GM23338 (cell line): Measurements from ENCODE around the gene WNT8A. TPM values are rescaled to one million over a fixed set of nuclear protein-coding genes. Genes with fewer than 3 reads are reported as not detected.

Experiments
- ATAC-seq: fragments of 200-7000 bp; cut with Tn5 transposase; 3 replicates; pipeline ENCODE4 v1.9.1; 2020
- DNase-seq: peaks from one replicate; pipeline ENCODE4 v3.0.0-alpha.2; 2015; ENCODE audit warnings: low spot score
- H2AFZ ChIP-seq: fragments of 200-600 bp; sonication (generic); 2 replicates; pipeline ENCODE4 v1.8.0; 2016; ENCODE audit warnings: antibody characterized with exemption, mild to moderate bottlenecking, moderate library complexity
- H3F3A ChIP-seq: fragments of 200-600 bp; sonication (generic); replicated peaks from 2 replicates; pipeline ENCODE4 v1.8.0; 2017; ENCODE audit warnings: antibody characterized with exemption, mixed run types, low read depth
- H3K27ac ChIP-seq: fragments of 200-600 bp; sonication (generic); 2 replicates; pipeline ENCODE4 v1.6.1; 2016; ENCODE audit warnings: low read depth
- H3K27me3 ChIP-seq: fragments of 200-600 bp; sonication (generic); 2 replicates; pipeline ENCODE4 v1.8.0; 2016; ENCODE audit warnings: mild to moderate bottlenecking, mixed run types, moderate library complexity; ENCODE audit not compliant: insufficient read depth
- H3K36me3 ChIP-seq: fragments of 200-600 bp; sonication (generic); 2 replicates; pipeline ENCODE4 v1.8.0; 2016; ENCODE audit warnings: mild to moderate bottlenecking; ENCODE audit not compliant: insufficient read depth
- H3K4me1 ChIP-seq: fragments of 200-600 bp; sonication (generic); 2 replicates; pipeline ENCODE4 v1.8.0; 2016; ENCODE audit warnings: mild to moderate bottlenecking, moderate library complexity; ENCODE audit not compliant: insufficient read depth
- H3K4me2 ChIP-seq: fragments of 200-600 bp; sonication (generic); 2 replicates; pipeline ENCODE4 v1.7.1; 2017; ENCODE audit warnings: mixed run types
- H3K4me3 ChIP-seq: fragments of 200-600 bp; sonication (generic); 2 replicates; pipeline ENCODE4 v1.6.1; 2016; ENCODE audit warnings: mixed run types
- H3K79me2 ChIP-seq: fragments of 200-600 bp; sonication (generic); replicated peaks from 2 replicates; pipeline ENCODE4 v1.8.0; 2017; ENCODE audit warnings: mild to moderate bottlenecking; ENCODE audit not compliant: insufficient read depth
- H3K9me2 ChIP-seq: fragments of 200-600 bp; sonication (generic); 2 replicates; pipeline ENCODE4 v1.8.0; 2017; ENCODE audit not compliant: insufficient read depth
- H4K20me1 ChIP-seq: fragments of 200-600 bp; sonication (generic); replicated peaks from 2 replicates; pipeline ENCODE4 v1.8.0; 2017; ENCODE audit warnings: mild to moderate bottlenecking; ENCODE audit not compliant: insufficient read depth
- H3K27ac Mint-ChIP-seq: 2 replicates; pipeline ENCODE4 v1.8.0; 2020; ENCODE audit warnings: inconsistent platforms, mild to moderate bottlenecking, moderate library complexity, mixed read lengths
- H3K27me3 Mint-ChIP-seq: 3 replicates; pipeline ENCODE4 v1.8.0; 2022; ENCODE audit warnings: low read depth, mild to moderate bottlenecking, moderate library complexity, mixed read lengths, inconsistent platforms; ENCODE audit not compliant: insufficient read depth, poor library complexity
- H3K36me3 Mint-ChIP-seq: 3 replicates; pipeline ENCODE4 v1.8.0; 2021; ENCODE audit warnings: low read depth, mild to moderate bottlenecking, inconsistent platforms, moderate library complexity, mixed read lengths
- H3K4me1 Mint-ChIP-seq: 3 replicates; pipeline ENCODE4 v1.8.0; 2020; ENCODE audit warnings: mild to moderate bottlenecking, inconsistent platforms, mixed read lengths
- H3K4me3 Mint-ChIP-seq: 3 replicates; pipeline ENCODE4 v1.8.0; 2021; ENCODE audit warnings: moderate library complexity, mild to moderate bottlenecking, inconsistent platforms, mixed read lengths
- H3K9me3 Mint-ChIP-seq: 3 replicates; pipeline ENCODE4 v1.8.0; 2020; ENCODE audit warnings: moderate library complexity, mild to moderate bottlenecking, inconsistent platforms, mixed read lengths
- EZH2phosphoT487 ChIP-seq: fragments of 200-600 bp; sonication (generic); IDR thresholded peaks from one replicate; pipeline ENCODE4 v1.8.1; 2018; ENCODE audit warnings: antibody characterized with exemption; ENCODE audit not compliant: unreplicated experiment
- JUNB ChIP-seq: IDR thresholded peaks from one replicate; pipeline ENCODE4 v1.6.1; 2016; ENCODE audit warnings: antibody characterized with exemption; ENCODE audit not compliant: unreplicated experiment
- STAT1 ChIP-seq: IDR thresholded peaks from one replicate; pipeline ENCODE4 v1.6.1; 2016; ENCODE audit warnings: antibody characterized with exemption; ENCODE audit not compliant: unreplicated experiment
- ZNF114 ChIP-seq: fragments of 250-450 bp; sonication (Bioruptor Pico); IDR thresholded peaks from 2 replicates; pipeline ENCODE4 v1.5.0; 2020; ENCODE audit warnings: mild to moderate bottlenecking, moderate library complexity
- polyA plus RNA-seq: library from polyadenylated mRNA; unstranded; fragments of >200 nt; fragmentation: Nextera tagmentation; extraction: Ambion mirVana; gene quantifications from 2 replicates; pipeline ENCODE4 v1.2.1, GENCODE V29; 2016
- total RNA-seq: library from RNA; depleted of rRNA; stranded (reverse); fragments of >200 nt; shearing (Covaris generic); gene quantifications from 2 replicates; pipeline ENCODE4 v1.2.3, GENCODE V29; 2014
- TF ChIP-seq, protein P1 (sequence below): IDR thresholded peaks from one replicate; pipeline ENCODE4 v1.6.1; 2018; ENCODE audit warnings: antibody characterized with exemption; ENCODE audit not compliant: unreplicated experiment
- TF ChIP-seq, protein P2 (sequence below), 2 experiments: fragments of 200-600 bp in 1 of 2; sonication (generic) in 1 of 2; conservative IDR thresholded peaks; 2 replicates each; pipeline versions ENCODE4 v1.5.1 to v1.6.1; 2016 to 2017; ENCODE audit warnings: antibody characterized with exemption in 2 of 2, low read depth in 2 of 2, mild to moderate bottlenecking in 2 of 2, moderate library complexity in 1 of 2
- TF ChIP-seq, protein P3 (sequence below): fragments of 250-450 bp; sonication (Bioruptor Pico); IDR thresholded peaks from 2 replicates; pipeline ENCODE4 v1.5.0; 2020; ENCODE audit warnings: mild to moderate bottlenecking, moderate library complexity

Gene WNT8A
- total and polyA plus RNA-seq, 2 experiments from 2014 or later: not detected

DNA sequence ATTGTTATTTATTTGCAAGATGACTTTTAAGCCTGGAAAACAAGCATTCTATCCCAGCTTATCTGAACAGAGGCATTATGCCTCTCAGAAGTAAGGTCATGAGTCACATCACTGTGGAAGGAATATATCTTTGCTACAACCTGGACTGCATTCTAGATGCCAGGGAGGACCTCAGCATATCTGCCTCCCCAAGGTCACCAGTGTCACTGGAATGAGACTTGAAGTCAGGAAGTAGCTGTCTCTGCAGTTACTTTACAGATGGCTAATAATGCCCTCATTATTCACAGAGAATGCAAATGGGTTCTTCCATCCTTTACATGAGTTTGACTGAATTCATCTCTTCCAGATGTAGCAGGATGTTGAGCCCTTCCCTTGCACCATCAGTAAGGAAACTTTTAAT lies 46.6 kb upstream of the WNT8A start (continued):
- TF ChIP-seq STAT1: no peak
- TF ChIP-seq, protein P1, sequence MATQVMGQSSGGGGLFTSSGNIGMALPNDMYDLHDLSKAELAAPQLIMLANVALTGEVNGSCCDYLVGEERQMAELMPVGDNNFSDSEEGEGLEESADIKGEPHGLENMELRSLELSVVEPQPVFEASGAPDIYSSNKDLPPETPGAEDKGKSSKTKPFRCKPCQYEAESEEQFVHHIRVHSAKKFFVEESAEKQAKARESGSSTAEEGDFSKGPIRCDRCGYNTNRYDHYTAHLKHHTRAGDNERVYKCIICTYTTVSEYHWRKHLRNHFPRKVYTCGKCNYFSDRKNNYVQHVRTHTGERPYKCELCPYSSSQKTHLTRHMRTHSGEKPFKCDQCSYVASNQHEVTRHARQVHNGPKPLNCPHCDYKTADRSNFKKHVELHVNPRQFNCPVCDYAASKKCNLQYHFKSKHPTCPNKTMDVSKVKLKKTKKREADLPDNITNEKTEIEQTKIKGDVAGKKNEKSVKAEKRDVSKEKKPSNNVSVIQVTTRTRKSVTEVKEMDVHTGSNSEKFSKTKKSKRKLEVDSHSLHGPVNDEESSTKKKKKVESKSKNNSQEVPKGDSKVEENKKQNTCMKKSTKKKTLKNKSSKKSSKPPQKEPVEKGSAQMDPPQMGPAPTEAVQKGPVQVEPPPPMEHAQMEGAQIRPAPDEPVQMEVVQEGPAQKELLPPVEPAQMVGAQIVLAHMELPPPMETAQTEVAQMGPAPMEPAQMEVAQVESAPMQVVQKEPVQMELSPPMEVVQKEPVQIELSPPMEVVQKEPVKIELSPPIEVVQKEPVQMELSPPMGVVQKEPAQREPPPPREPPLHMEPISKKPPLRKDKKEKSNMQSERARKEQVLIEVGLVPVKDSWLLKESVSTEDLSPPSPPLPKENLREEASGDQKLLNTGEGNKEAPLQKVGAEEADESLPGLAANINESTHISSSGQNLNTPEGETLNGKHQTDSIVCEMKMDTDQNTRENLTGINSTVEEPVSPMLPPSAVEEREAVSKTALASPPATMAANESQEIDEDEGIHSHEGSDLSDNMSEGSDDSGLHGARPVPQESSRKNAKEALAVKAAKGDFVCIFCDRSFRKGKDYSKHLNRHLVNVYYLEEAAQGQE: no peak
- TF ChIP-seq, protein P2, sequence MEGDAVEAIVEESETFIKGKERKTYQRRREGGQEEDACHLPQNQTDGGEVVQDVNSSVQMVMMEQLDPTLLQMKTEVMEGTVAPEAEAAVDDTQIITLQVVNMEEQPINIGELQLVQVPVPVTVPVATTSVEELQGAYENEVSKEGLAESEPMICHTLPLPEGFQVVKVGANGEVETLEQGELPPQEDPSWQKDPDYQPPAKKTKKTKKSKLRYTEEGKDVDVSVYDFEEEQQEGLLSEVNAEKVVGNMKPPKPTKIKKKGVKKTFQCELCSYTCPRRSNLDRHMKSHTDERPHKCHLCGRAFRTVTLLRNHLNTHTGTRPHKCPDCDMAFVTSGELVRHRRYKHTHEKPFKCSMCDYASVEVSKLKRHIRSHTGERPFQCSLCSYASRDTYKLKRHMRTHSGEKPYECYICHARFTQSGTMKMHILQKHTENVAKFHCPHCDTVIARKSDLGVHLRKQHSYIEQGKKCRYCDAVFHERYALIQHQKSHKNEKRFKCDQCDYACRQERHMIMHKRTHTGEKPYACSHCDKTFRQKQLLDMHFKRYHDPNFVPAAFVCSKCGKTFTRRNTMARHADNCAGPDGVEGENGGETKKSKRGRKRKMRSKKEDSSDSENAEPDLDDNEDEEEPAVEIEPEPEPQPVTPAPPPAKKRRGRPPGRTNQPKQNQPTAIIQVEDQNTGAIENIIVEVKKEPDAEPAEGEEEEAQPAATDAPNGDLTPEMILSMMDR (conservative IDR thresholded peaks at IDR 0.05; ENCODE audit: low read depth in 2 of 2): no peak
- no peak for TF ChIP-seq EZH2phosphoT487

DNA sequence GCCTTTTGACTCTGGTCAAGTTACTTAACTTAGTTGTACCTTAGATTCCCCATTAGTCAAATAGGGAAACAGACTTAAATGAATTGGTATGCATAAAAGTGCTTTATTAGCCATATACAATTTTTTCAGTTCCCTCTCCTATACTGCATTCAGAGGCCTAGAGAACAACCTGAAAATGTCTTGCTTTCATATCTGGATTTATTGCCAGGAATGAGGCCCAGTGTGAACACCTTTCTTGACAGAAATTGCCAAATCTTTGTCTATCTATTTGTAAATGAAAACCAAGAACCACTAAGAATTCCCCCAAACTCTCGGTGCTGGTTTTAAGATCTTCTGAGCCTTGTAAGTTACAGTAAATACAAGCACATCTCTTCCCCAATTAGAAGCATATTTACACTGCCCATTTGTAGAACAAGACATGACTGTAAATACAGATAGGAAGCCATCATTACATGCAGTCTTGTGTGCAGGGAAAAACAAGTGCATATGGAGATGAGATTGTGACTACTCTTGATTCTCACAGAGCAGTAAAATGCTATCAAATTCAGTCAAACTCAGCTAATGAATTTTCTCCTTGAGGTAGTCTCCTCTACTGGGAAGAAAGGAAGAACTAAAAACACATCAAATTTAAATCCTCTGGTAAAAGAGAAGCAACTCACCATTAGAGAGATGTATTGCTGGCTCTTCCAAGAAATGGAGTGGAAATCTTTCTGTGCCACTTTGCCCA lies 45.8 kb upstream of the WNT8A start:
- peaks cover 2% of the 10 kb centered on the region for H3K27me3 Mint-ChIP-seq
- peaks cover 12% of the 10 kb centered on the region; the same call in 2 of the 3 replicates for H3K4me1 Mint-ChIP-seq
- H3K79me2 ChIP-seq: no peaks in the 10 kb centered on the region
- H3K4me1 ChIP-seq: peaks cover 10% of the 10 kb centered on the region
- no peaks in the 10 kb centered on the region for H3K9me3 Mint-ChIP-seq
- H3K4me2 ChIP-seq: no peak overlapping the region
- no peaks in the 10 kb centered on the region for H4K20me1 ChIP-seq
- H3K27ac Mint-ChIP-seq: no peak overlapping the region
- ATAC-seq (no peak), DNase-seq (no peak)
- H3F3A ChIP-seq: no peaks in the 10 kb centered on the region
- H2AFZ ChIP-seq: no peak overlapping the region
- H3K27me3 ChIP-seq: no peaks in the 10 kb centered on the region
- no peak overlapping the region for H3K27ac ChIP-seq
- H3K4me3 ChIP-seq: no peak overlapping the region
- TF ChIP-seq, protein P3, sequence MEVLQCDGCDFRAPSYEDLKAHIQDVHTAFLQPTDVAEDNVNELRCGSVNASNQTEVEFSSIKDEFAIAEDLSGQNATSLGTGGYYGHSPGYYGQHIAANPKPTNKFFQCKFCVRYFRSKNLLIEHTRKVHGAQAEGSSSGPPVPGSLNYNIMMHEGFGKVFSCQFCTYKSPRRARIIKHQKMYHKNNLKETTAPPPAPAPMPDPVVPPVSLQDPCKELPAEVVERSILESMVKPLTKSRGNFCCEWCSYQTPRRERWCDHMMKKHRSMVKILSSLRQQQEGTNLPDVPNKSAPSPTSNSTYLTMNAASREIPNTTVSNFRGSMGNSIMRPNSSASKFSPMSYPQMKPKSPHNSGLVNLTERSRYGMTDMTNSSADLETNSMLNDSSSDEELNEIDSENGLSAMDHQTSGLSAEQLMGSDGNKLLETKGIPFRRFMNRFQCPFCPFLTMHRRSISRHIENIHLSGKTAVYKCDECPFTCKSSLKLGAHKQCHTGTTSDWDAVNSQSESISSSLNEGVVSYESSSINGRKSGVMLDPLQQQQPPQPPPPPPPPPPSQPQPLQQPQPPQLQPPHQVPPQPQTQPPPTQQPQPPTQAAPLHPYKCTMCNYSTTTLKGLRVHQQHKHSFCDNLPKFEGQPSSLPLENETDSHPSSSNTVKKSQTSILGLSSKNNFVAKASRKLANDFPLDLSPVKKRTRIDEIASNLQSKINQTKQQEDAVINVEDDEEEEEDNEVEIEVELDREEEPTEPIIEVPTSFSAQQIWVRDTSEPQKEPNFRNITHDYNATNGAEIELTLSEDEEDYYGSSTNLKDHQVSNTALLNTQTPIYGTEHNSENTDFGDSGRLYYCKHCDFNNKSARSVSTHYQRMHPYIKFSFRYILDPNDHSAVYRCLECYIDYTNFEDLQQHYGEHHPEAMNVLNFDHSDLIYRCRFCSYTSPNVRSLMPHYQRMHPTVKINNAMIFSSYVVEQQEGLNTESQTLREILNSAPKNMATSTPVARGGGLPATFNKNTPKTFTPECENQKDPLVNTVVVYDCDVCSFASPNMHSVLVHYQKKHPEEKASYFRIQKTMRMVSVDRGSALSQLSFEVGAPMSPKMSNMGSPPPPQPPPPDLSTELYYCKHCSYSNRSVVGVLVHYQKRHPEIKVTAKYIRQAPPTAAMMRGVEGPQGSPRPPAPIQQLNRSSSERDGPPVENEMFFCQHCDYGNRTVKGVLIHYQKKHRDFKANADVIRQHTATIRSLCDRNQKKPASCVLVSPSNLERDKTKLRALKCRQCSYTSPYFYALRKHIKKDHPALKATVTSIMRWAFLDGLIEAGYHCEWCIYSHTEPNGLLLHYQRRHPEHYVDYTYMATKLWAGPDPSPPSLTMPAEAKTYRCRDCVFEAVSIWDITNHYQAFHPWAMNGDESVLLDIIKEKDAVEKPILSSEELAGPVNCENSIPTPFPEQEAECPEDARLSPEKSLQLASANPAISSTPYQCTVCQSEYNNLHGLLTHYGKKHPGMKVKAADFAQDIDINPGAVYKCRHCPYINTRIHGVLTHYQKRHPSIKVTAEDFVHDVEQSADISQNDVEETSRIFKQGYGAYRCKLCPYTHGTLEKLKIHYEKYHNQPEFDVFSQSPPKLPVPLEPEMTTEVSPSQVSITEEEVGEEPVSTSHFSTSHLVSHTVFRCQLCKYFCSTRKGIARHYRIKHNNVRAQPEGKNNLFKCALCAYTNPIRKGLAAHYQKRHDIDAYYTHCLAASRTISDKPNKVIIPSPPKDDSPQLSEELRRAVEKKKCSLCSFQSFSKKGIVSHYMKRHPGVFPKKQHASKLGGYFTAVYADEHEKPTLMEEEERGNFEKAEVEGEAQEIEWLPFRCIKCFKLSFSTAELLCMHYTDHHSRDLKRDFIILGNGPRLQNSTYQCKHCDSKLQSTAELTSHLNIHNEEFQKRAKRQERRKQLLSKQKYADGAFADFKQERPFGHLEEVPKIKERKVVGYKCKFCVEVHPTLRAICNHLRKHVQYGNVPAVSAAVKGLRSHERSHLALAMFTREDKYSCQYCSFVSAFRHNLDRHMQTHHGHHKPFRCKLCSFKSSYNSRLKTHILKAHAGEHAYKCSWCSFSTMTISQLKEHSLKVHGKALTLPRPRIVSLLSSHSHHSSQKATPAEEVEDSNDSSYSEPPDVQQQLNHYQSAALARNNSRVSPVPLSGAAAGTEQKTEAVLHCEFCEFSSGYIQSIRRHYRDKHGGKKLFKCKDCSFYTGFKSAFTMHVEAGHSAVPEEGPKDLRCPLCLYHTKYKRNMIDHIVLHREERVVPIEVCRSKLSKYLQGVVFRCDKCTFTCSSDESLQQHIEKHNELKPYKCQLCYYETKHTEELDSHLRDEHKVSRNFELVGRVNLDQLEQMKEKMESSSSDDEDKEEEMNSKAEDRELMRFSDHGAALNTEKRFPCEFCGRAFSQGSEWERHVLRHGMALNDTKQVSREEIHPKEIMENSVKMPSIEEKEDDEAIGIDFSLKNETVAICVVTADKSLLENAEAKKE (CRISPR knock-in tag): no peak
- TF ChIP-seq ZNF114 (CRISPR knock-in tag) (no peak), JUNB (no peak)
- H3K9me2 ChIP-seq: no peaks in the 10 kb centered on the region
- no peaks in the 10 kb centered on the region for H3K36me3 ChIP-seq
- no peaks in the 10 kb centered on the region for H3K36me3 Mint-ChIP-seq
- no peak overlapping the region for H3K4me3 Mint-ChIP-seq
